Thyroid gland (tissue), 4 donors: ENCODE data around the gene ZNF785. TPM values are rescaled to one million over a fixed set of nuclear protein-coding genes. Genes with fewer than 3 reads are reported as not detected.

ENCODE experiments used
- DNase-seq, 2 donors: peaks; one replicate each; pipeline ENCODE4 v3.0.0-alpha.2; 2019
- H3K27ac ChIP-seq, 3 donors: fragments of 200-600 bp; sonication (generic); 1 replicate in 2 of 3; 2 replicates in 1 of 3; pipeline ENCODE4 v1.5.1; 2016 to 2019; ENCODE audit warnings: mild to moderate bottlenecking in 1 of 3, moderate library complexity in 1 of 3
- H3K27me3 ChIP-seq: fragments of 200-600 bp; sonication (generic); one replicate; pipeline ENCODE4 v1.5.1; 2019
- H3K36me3 ChIP-seq, 2 donors: fragments of 200-600 bp; sonication (generic); one replicate each; pipeline ENCODE4 v1.5.1; 2016 to 2019
- H3K4me1 ChIP-seq, 2 donors: fragments of 200-600 bp; sonication (generic); one replicate each; pipeline ENCODE4 v1.5.1; 2017 to 2019
- H3K4me3 ChIP-seq, 3 donors: fragments of 200-600 bp; sonication (generic); replicated peaks in 1 of 3; 1 replicate in 2 of 3; 2 replicates in 1 of 3; pipeline ENCODE4 v1.5.1; 2016; ENCODE audit warnings: mild to moderate bottlenecking in 1 of 3
- H3K9me3 ChIP-seq: fragments of 200-600 bp; sonication (generic); one replicate; pipeline ENCODE4 v1.5.1; 2017
- CTCF ChIP-seq, 6 experiments: fragments of 200-600 bp in 3 of 6; fragments of 450-650 bp in 3 of 6; sonication (generic) in 3 of 6; IDR thresholded peaks; one replicate each; pipeline ENCODE4 v1.5.1; 2016 to 2019; ENCODE audit warnings: antibody characterized with exemption in 6 of 6, mild to moderate bottlenecking in 2 of 6, inconsistent platforms in 1 of 6, moderate library complexity in 1 of 6
- POLR2A ChIP-seq, 2 donors: fragments of 450-650 bp; IDR thresholded peaks; one replicate each; pipeline ENCODE4 v1.6.1; 2017; ENCODE audit warnings: antibody characterized with exemption in 2 of 2, mild to moderate bottlenecking in 2 of 2, moderate library complexity in 1 of 2
- WGBS, 2 donors: methylation state at CpG; one replicate each; pipeline ENCODE4 v1.1.5; 2017; 5-methylcytosine and 5-hydroxymethylcytosine counted together
- intact Hi-C: fragments of 100-400 bp; cut with DNase I; formaldehyde crosslinking; loops from one replicate; pipeline ENCODE4 v1.15.1; 2023
- total RNA-seq, 4 donors: library from RNA; depleted of rRNA; stranded (reverse); fragments of >200 nt; gene quantifications; one replicate each; pipeline ENCODE4 v1.2.3, GENCODE V29; 2016

Gene ZNF785
- total RNA-seq, 4 donors from 2014 or later: 10.3 to 16.9 (median 12.4) TPM

GRCh38 chr16:30571445-30572322 lies 13.8 kb downstream of the ZNF785 start, which contains the start of gene ZNF688:
ZNF688 (minus strand) TSS chr16:30571714; CDS start chr16:30571629, 85 bp downstream.
- TF ChIP-seq POLR2A (IDR thresholded peaks at IDR 0.05): peak in 1 of 2 donors; percentile 75
- peak in 1 of 6 experiments; percentile 29 for TF ChIP-seq CTCF (IDR thresholded peaks at IDR 0.05)
- H3K4me1 ChIP-seq: peaks cover 15 to 18% of the 10 kb centered on the region in 2 donors
- intact Hi-C loops: loop anchor here (5.0 to 10.0 kb wide), 2 partner anchors 34 to 63 kb away; no protein-coding TSS in a partner anchor
- no peaks in the 10 kb centered on the region for H3K9me3 ChIP-seq
- peak within 1 kb of the TSS; percentile 79 to 99 (median 95) for H3K27ac ChIP-seq
- H3K4me3 ChIP-seq: peak within 1 kb of the TSS; percentile 12 to 93 (median 68)
- 0% methylated on average over 26 to 37 of the region's 67 CpGs for WGBS, 2 donors
- H3K36me3 ChIP-seq: no peaks in the 10 kb centered on the region
- peak; percentile 98 to 99 for DNase-seq
- H3K27me3 ChIP-seq: no peaks in the 10 kb centered on the region

GRCh38 chr16:30570636-30571444 lies 14.7 kb downstream of the ZNF785 start:
- H3K27me3 ChIP-seq: no peaks in the 10 kb centered on the region
- H3K36me3 ChIP-seq: no peaks in the 10 kb centered on the region
- peak overlapping the region; percentile 12 to 93 (median 68) for H3K4me3 ChIP-seq
- TF ChIP-seq POLR2A (IDR thresholded peaks at IDR 0.05): no peak
- no peak for TF ChIP-seq CTCF (IDR thresholded peaks at IDR 0.05)
- H3K4me1 ChIP-seq: peaks cover 15 to 18% of the 10 kb centered on the region in 2 donors
- H3K27ac ChIP-seq: peak overlapping the region; percentile 79 to 99 (median 95)
- no peaks in the 10 kb centered on the region for H3K9me3 ChIP-seq
- peak; percentile 21 to 34 for DNase-seq
- WGBS, 2 donors: 14 to 20% methylated on average over 11 to 14 of the region's 22 CpGs
- intact Hi-C loops: loop anchor here (5.0 to 10.0 kb wide), 2 partner anchors 34 to 64 kb away; no protein-coding TSS in a partner anchor

- no peak for TF ChIP-seq POLR2A (IDR thresholded peaks at IDR 0.05)
- no peak for TF ChIP-seq CTCF (IDR thresholded peaks at IDR 0.05)
- Histone ChIP-seq H3K27me3 (no peaks in the 10 kb centered on the region), H3K4me1 (peaks cover 15 to 18% of the 10 kb centered on the region in 2 donors), H3K36me3 (no peaks in the 10 kb centered on the region), H3K27ac (peak overlapping the region in 2 of 3 donors; percentile 95 to 99), H3K9me3 (no peaks in the 10 kb centered on the region), H3K4me3 (no peak overlapping the region)
- intact Hi-C loops: loop anchor here (5.0 to 10.0 kb wide), 2 partner anchors 33 to 65 kb away; no protein-coding TSS in a partner anchor
- no peak for DNase-seq
- WGBS, 2 donors: 77 to 82% methylated on average over 14 to 17 of the region's 44 CpGs
Observed at GRCh38 chr16:30569746-30570635, 15.5 kb downstream of the ZNF785 start.

GRCh38 chr16:30569281-30569680 lies 16.2 kb downstream of the ZNF785 start:
- no peak overlapping the region for H3K27ac ChIP-seq
- intact Hi-C loops: no loop called here
- no peak overlapping the region for H3K4me3 ChIP-seq
- H3K36me3 ChIP-seq: no peaks in the 10 kb centered on the region
- peaks cover 15 to 18% of the 10 kb centered on the region in 2 donors for H3K4me1 ChIP-seq
- no peaks in the 10 kb centered on the region for H3K9me3 ChIP-seq
- TF ChIP-seq CTCF (IDR thresholded peaks at IDR 0.05): no peak
- TF ChIP-seq POLR2A (IDR thresholded peaks at IDR 0.05): no peak
- whole genome bisulfite sequencing, 2 donors: 91 to 95% methylated on average over 3 of the region's 3 CpGs
- H3K27me3 ChIP-seq: no peaks in the 10 kb centered on the region
- no peak for DNase-seq
